Measurements from ENCODE around the gene SASH1. TPM values are rescaled to one million over a fixed set of nuclear protein-coding genes. Genes with fewer than 3 reads are reported as not detected.

SASH1 gene
- total RNA-seq, 1 donor from 2014 or later, result 91.9 TPM

GRCh38 chr6:148593130-148593812 lies 250.6 kb downstream of the SASH1 start:
- DNase-seq, result no peak

- DNase-seq, result no peak
Observed at GRCh38 chr6:148593813-148594170, 251.2 kb downstream of the SASH1 start.

GRCh38 chr6:148595550-148595949 lies 252.9 kb downstream of the SASH1 start:
- no peak for DNase-seq

DNA sequence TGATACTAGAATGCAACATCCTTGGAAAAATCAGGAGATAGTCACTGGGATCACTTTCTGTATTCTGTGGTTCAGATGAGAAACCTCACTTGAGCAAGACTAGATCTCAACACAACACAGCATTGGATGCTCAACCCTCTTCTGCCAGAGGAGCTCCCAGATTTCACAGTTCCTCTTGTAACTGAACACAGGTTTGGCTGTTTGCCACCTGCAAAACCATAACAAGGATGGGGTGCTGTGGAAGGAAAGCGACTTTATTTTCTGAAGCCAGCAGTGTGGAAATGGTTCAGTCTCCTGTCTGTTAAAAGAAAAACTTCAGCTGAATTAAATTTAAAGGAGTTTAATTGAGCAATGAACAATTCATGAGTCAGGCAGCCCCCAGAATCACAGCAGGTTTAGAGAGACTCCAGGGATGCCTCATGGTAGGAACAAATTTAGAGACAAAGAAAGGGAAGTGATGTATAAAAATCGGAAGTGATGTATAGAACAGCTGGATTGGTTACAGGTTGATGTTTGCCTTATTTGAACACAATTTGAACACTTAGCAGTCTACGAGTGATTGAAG lies 254.3 kb downstream of the SASH1 start:
- DNase-seq, result no peak

- no peak for DNase-seq
Observed at GRCh38 chr6:148598724-148599123, 256.1 kb downstream of the SASH1 start.

DNA sequence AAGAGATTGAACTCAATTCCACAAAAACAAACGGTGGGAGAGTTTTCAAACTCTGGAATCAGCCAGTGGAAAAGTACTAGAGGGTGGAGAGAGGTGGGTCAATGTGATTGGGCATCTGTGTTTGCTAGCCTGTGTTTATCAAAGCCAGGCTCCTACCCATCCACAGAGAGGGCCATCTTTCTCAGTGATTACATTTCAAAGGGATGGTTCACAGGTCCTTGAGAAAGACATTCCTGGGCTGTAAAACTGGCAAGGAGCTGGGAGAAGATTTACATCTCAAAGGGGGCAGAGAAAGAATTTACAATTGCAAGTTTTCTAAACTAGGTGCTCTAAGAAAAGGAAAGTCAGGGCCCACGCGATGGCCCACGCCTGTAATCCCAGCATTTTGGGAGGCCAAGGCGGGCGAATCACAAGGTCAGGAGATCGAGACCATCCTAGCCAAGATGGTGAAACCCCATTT lies 257.4 kb downstream of the SASH1 start:
- DNase-seq, result no peak

Small RNA genes lying within 50 kb of the gene (small RNA-seq; reads per million reads assigned to genes)
- gene SNRPEP6 (ENCODE audit: low replicate concordance), result not detected
